SH-SY5Y (cell line): ENCODE results near the gene FOXP4.

Experiments
- GATA2 ChIP-seq: IDR thresholded peaks from 2 replicates; pipeline ENCODE4 v1.6.1; 2011; ENCODE audit warnings: mild to moderate bottlenecking, low read depth, low read length
- GATA3 ChIP-seq: IDR thresholded peaks from 2 replicates; pipeline ENCODE4 v1.6.1; 2011; ENCODE audit warnings: low read depth, mild to moderate bottlenecking, low read length, moderate library complexity

Gene FOXP4

GRCh38 chr6:41638002-41638934, 92.1 kb downstream of the FOXP4 start, which contains the start of gene MDFI:
TSS of gene MDFI (plus strand) at chr6:41638468. CDS start at chr6:41638750, 282 bp downstream.
- TF ChIP-seq GATA3 (no peak), GATA2 (no peak)

- TF ChIP-seq GATA2 (no peak), GATA3 (no peak)
Observed at GRCh38 chr6:41638935-41639808, 93.0 kb downstream of the FOXP4 start.

- TF ChIP-seq GATA3: no peak
- no peak for TF ChIP-seq GATA2
Observed at GRCh38 chr6:41639809-41640371, 93.7 kb downstream of the FOXP4 start.

- TF ChIP-seq GATA3 (no peak), GATA2 (no peak)
Observed at GRCh38 chr6:41640426-41640825, 94.2 kb downstream of the FOXP4 start.

- no peak for TF ChIP-seq GATA3
- no peak for TF ChIP-seq GATA2
Observed at GRCh38 chr6:41641352-41641925, 95.3 kb downstream of the FOXP4 start.

DNA sequence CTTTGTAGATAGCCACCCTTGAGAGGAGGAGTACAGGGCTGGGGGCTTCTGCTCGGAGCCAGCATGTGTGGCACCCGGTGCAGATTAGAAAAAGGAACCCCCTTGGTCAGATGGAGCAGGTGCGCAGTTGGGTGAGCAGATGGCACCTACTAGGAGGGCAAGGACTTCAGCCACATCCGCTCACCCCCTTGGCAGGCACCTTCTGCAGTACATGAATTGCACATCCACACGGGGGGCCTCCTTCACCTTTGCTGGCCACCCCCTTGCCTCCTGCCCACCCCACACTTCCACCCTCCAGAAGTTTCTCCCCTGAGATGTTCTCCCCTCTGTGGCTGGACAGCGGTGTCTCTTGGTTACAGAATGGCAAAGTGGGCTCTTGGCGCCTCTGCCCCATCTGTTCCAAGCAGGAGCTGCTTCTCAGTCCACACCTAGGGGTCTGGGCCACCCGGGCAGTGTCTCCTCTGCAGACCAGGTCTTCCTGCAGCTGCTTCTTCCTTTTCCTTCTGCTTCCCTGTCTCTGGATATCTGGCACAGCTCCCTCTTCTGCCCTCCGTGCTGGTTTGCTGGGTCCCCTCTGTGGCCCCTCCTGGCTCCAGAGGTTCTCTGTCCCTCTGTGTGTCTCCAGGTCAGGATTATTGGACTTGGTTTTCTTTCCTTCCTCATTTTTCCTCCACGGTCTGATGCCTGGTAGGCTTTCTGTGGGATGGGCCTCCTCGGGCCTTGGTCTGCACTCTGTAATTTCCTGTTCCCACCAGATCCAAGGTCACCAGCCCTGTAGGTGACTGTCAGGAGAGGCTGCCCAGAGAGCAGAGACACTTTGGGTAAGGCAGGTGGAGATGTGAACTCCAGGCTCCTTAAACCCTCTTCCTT, 96.1 kb downstream of the FOXP4 start:
- TF ChIP-seq GATA3 (no peak), GATA2 (no peak)

GRCh38 chr6:41642960-41643898, 97.0 kb downstream of the FOXP4 start:
- TF ChIP-seq GATA2: no peak
- TF ChIP-seq GATA3: no peak

DNA sequence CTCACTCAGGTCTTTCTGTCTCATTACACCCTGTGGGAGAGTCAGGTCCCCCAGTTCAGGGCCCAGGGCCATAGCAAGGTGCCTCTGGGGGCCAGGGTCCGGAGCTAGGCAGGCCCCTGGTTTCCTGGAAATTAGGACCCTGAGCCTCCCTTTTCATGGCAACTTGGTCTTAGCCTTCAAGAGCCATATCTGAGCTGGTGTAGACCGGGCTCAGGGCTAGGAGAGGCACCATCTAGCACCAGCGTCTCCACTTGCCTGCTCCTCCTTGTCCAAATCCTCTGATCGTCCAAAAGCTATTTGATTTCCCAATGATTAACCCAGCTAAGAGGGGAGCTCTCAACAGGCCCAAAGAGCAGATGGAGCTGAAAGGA, 97.7 kb downstream of the FOXP4 start:
- TF ChIP-seq GATA3: no peak

- TF ChIP-seq GATA2: no peak
Observed at GRCh38 chr6:41644297-41644879, 98.2 kb downstream of the FOXP4 start.

GRCh38 chr6:41645007-41645618, 98.9 kb downstream of the FOXP4 start:
- TF ChIP-seq GATA2 (no peak), GATA3 (no peak)

- TF ChIP-seq GATA2: no peak
- TF ChIP-seq GATA3: no peak
Observed at GRCh38 chr6:41646026-41646795, 100.0 kb downstream of the FOXP4 start.
